H1 (cell line): ENCODE results near the gene RASGRP1. TPM values are rescaled to one million over a fixed set of nuclear protein-coding genes. Genes with fewer than 3 reads are reported as not detected.

ENCODE experiments used
- CHD1 ChIP-seq: IDR thresholded peaks from 2 replicates; pipeline ENCODE4 v1.6.1; 2012; ENCODE audit warnings: low read depth, low read length, improper control_type of control experiment
- CTBP2 ChIP-seq: IDR thresholded peaks from 2 replicates; pipeline ENCODE4 v1.7.0; 2011; ENCODE audit warnings: borderline replicate concordance, mild to moderate bottlenecking, moderate library complexity, mixed read lengths, low read length; ENCODE audit not compliant: insufficient read depth, insufficient read length
- FOSL1 ChIP-seq: IDR thresholded peaks from 2 replicates; pipeline ENCODE4 v1.6.1; 2011; ENCODE audit warnings: mild to moderate bottlenecking, low read depth, low read length, moderate library complexity; ENCODE audit not compliant: insufficient read depth
- GTF2F1 ChIP-seq: IDR thresholded peaks from 2 replicates; pipeline ENCODE4 v1.6.1; 2012; ENCODE audit warnings: low read depth, low read length, improper control_type of control experiment, borderline replicate concordance
- HDAC6 ChIP-seq: IDR thresholded peaks from one replicate; pipeline ENCODE4 v1.7.1; 2012; ENCODE audit warnings: low read depth, mild to moderate bottlenecking, inconsistent platforms, low read length, moderate library complexity
- polyA plus RNA-seq, 7 experiments: library from polyadenylated mRNA; depleted of rRNA in 3 of 7; stranded (reverse) in 5 of 7; unstranded in 2 of 7; fragments of >200 nt in 5 of 7; fragments of 200-250 nt in 2 of 7; gene quantifications; 1 replicate in 5 of 7; 2 replicates in 1 of 7; 4 replicates in 1 of 7; pipeline versions ENCODE4 v1.2.1 to v1.2.3, GENCODE V29; 2011 to 2013; ENCODE audit warnings: missing spikeins in 2 of 7, mixed read lengths in 2 of 7
- total RNA-seq: library from RNA; stranded (reverse); fragmentation: NEBNext Ultra II Directional; extraction: Animal tissue kit (Norgen Biotek cat#: 25700); gene quantifications from 2 replicates; pipeline ENCODE4 v1.2.1, GENCODE V29; 2021
- TF ChIP-seq, protein P1 (sequence below): fragments of 300-600 bp; sonication (generic); IDR thresholded peaks from 2 replicates; pipeline ENCODE4 v1.7.1; 2012; ENCODE audit warnings: low read length, moderate library complexity, mild to moderate bottlenecking, inconsistent platforms; ENCODE audit not compliant: insufficient replicate concordance

The RASGRP1 gene
- total and polyA plus RNA-seq, 2 of the 8 experiments (the other 6 are each of a cell fraction or from before 2014, with no cell fraction given): 1.1 to 2.1 TPM

- TF ChIP-seq GTF2F1: no peak
- no peak for TF ChIP-seq CHD1
- TF ChIP-seq, protein P1, sequence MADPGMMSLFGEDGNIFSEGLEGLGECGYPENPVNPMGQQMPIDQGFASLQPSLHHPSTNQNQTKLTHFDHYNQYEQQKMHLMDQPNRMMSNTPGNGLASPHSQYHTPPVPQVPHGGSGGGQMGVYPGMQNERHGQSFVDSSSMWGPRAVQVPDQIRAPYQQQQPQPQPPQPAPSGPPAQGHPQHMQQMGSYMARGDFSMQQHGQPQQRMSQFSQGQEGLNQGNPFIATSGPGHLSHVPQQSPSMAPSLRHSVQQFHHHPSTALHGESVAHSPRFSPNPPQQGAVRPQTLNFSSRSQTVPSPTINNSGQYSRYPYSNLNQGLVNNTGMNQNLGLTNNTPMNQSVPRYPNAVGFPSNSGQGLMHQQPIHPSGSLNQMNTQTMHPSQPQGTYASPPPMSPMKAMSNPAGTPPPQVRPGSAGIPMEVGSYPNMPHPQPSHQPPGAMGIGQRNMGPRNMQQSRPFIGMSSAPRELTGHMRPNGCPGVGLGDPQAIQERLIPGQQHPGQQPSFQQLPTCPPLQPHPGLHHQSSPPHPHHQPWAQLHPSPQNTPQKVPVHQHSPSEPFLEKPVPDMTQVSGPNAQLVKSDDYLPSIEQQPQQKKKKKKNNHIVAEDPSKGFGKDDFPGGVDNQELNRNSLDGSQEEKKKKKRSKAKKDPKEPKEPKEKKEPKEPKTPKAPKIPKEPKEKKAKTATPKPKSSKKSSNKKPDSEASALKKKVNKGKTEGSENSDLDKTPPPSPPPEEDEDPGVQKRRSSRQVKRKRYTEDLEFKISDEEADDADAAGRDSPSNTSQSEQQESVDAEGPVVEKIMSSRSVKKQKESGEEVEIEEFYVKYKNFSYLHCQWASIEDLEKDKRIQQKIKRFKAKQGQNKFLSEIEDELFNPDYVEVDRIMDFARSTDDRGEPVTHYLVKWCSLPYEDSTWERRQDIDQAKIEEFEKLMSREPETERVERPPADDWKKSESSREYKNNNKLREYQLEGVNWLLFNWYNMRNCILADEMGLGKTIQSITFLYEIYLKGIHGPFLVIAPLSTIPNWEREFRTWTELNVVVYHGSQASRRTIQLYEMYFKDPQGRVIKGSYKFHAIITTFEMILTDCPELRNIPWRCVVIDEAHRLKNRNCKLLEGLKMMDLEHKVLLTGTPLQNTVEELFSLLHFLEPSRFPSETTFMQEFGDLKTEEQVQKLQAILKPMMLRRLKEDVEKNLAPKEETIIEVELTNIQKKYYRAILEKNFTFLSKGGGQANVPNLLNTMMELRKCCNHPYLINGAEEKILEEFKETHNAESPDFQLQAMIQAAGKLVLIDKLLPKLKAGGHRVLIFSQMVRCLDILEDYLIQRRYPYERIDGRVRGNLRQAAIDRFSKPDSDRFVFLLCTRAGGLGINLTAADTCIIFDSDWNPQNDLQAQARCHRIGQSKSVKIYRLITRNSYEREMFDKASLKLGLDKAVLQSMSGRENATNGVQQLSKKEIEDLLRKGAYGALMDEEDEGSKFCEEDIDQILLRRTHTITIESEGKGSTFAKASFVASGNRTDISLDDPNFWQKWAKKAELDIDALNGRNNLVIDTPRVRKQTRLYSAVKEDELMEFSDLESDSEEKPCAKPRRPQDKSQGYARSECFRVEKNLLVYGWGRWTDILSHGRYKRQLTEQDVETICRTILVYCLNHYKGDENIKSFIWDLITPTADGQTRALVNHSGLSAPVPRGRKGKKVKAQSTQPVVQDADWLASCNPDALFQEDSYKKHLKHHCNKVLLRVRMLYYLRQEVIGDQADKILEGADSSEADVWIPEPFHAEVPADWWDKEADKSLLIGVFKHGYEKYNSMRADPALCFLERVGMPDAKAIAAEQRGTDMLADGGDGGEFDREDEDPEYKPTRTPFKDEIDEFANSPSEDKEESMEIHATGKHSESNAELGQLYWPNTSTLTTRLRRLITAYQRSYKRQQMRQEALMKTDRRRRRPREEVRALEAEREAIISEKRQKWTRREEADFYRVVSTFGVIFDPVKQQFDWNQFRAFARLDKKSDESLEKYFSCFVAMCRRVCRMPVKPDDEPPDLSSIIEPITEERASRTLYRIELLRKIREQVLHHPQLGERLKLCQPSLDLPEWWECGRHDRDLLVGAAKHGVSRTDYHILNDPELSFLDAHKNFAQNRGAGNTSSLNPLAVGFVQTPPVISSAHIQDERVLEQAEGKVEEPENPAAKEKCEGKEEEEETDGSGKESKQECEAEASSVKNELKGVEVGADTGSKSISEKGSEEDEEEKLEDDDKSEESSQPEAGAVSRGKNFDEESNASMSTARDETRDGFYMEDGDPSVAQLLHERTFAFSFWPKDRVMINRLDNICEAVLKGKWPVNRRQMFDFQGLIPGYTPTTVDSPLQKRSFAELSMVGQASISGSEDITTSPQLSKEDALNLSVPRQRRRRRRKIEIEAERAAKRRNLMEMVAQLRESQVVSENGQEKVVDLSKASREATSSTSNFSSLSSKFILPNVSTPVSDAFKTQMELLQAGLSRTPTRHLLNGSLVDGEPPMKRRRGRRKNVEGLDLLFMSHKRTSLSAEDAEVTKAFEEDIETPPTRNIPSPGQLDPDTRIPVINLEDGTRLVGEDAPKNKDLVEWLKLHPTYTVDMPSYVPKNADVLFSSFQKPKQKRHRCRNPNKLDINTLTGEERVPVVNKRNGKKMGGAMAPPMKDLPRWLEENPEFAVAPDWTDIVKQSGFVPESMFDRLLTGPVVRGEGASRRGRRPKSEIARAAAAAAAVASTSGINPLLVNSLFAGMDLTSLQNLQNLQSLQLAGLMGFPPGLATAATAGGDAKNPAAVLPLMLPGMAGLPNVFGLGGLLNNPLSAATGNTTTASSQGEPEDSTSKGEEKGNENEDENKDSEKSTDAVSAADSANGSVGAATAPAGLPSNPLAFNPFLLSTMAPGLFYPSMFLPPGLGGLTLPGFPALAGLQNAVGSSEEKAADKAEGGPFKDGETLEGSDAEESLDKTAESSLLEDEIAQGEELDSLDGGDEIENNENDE: no peak
- no peak for TF ChIP-seq FOSL1
- TF ChIP-seq CTBP2: no peak
- TF ChIP-seq HDAC6: no peak
Measured at GRCh38 chr15:38516626-38517025, 48.0 kb downstream of the RASGRP1 start (continued).
